Liver (tissue), 9 donors: Measurements from ENCODE around the gene TMEM41A. TPM values are rescaled to one million over a fixed set of nuclear protein-coding genes. Genes with fewer than 3 reads are reported as not detected.
"Not testable (repeated sequence)": the region's sequence is repeated elsewhere in the genome, so short reads cannot be mapped to it uniquely, and the experiment has no call there.

ENCODE experiments used
- DNase-seq: peaks from one replicate; pipeline ENCODE4 v3.0.0-alpha.2; 2017; ENCODE audit warnings: low spot score
- H3K27ac ChIP-seq, 2 donors: one replicate each; pipeline ENCODE4 v1.7.0; 2013; ENCODE audit warnings: inconsistent platforms in 2 of 2, low read length in 2 of 2, control low read depth in 1 of 2, low read depth in 1 of 2, mild to moderate bottlenecking in 1 of 2
- H3K27me3 ChIP-seq, 4 donors: one replicate each; pipeline versions ENCODE4 v1.6.1 to v1.7.0; 2013; ENCODE audit warnings: low read length in 3 of 4, inconsistent platforms in 1 of 4, mild to moderate bottlenecking in 1 of 4, moderate library complexity in 1 of 4; ENCODE audit not compliant: control insufficient read depth in 4 of 4, insufficient read depth in 4 of 4
- H3K36me3 ChIP-seq, 4 donors: one replicate each; pipeline versions ENCODE4 v1.6.1 to v1.7.0; 2013; ENCODE audit warnings: low read length in 3 of 4, mild to moderate bottlenecking in 3 of 4, low read depth in 1 of 4, moderate library complexity in 1 of 4; ENCODE audit not compliant: control insufficient read depth in 4 of 4, insufficient read depth in 3 of 4
- H3K4me1 ChIP-seq, 4 donors: one replicate each; pipeline versions ENCODE4 v1.6.1 to v1.7.0; 2013; ENCODE audit warnings: low read length in 3 of 4, mild to moderate bottlenecking in 3 of 4, moderate library complexity in 1 of 4; ENCODE audit not compliant: control insufficient read depth in 4 of 4, insufficient read depth in 4 of 4
- H3K4me3 ChIP-seq, 3 donors: one replicate each; pipeline versions ENCODE4 v1.6.1 to v1.7.0; 2013; ENCODE audit warnings: low read length in 3 of 3, control low read depth in 1 of 3, low read depth in 1 of 3, mild to moderate bottlenecking in 1 of 3
- H3K9ac ChIP-seq, 2 donors: one replicate each; pipeline ENCODE4 v1.7.0; 2013; ENCODE audit warnings: low read length in 2 of 2, mild to moderate bottlenecking in 2 of 2, moderate library complexity in 2 of 2, control low read depth in 1 of 2, low read depth in 1 of 2
- H3K9me3 ChIP-seq, 4 donors: one replicate each; pipeline versions ENCODE4 v1.6.1 to v1.7.0; 2013; ENCODE audit warnings: low read length in 3 of 4; ENCODE audit not compliant: control insufficient read depth in 4 of 4
- CTCF ChIP-seq: fragments of 150-350 bp; IDR thresholded peaks from 2 replicates; pipeline ENCODE4 v1.5.1; 2017; ENCODE audit warnings: improper control_type of control experiment, low read depth, low read length; ENCODE audit not compliant: missing input control
- FOXA1 ChIP-seq: IDR thresholded peaks from 2 replicates; pipeline ENCODE4 v1.6.1; 2016; ENCODE audit warnings: antibody characterized with exemption
- FOXA2 ChIP-seq: IDR thresholded peaks from 2 replicates; pipeline ENCODE4 v1.6.1; 2016; ENCODE audit warnings: antibody characterized with exemption
- GABPA ChIP-seq, 2 donors: IDR thresholded peaks in 1 of 2; conservative IDR thresholded peaks in 1 of 2; 2 replicates each; pipeline ENCODE4 v1.6.1; 2016; ENCODE audit warnings: antibody characterized with exemption in 2 of 2, mild to moderate bottlenecking in 1 of 2, moderate library complexity in 1 of 2
- HNF4G ChIP-seq: IDR thresholded peaks from 2 replicates; pipeline ENCODE4 v1.6.1; 2016; ENCODE audit warnings: antibody characterized with exemption
- JUND ChIP-seq, 2 donors: IDR thresholded peaks; 2 replicates each; pipeline ENCODE4 v1.6.1; 2016; ENCODE audit warnings: antibody characterized with exemption in 2 of 2
- MAX ChIP-seq: IDR thresholded peaks from 2 replicates; pipeline ENCODE4 v1.6.1; 2016; ENCODE audit warnings: antibody characterized with exemption
- NR2F2 ChIP-seq: IDR thresholded peaks from 2 replicates; pipeline ENCODE4 v1.6.1; 2016; ENCODE audit warnings: antibody characterized with exemption
- RAD21 ChIP-seq, 2 donors: IDR thresholded peaks; 2 replicates each; pipeline ENCODE4 v1.6.1; 2016; ENCODE audit warnings: antibody characterized with exemption in 2 of 2, mild to moderate bottlenecking in 2 of 2
- REST ChIP-seq: IDR thresholded peaks from 2 replicates; pipeline ENCODE4 v1.6.1; 2016; ENCODE audit warnings: antibody characterized with exemption, mild to moderate bottlenecking
- RXRA ChIP-seq, 2 donors: IDR thresholded peaks; 2 replicates each; pipeline ENCODE4 v1.6.1; 2017 to 2018; ENCODE audit warnings: antibody characterized with exemption in 2 of 2, mild to moderate bottlenecking in 1 of 2
- SP1 ChIP-seq: IDR thresholded peaks from 2 replicates; pipeline ENCODE4 v1.6.1; 2018; ENCODE audit warnings: antibody characterized with exemption, mild to moderate bottlenecking
- TAF1 ChIP-seq: conservative IDR thresholded peaks from 2 replicates; pipeline ENCODE4 v1.6.1; 2016; ENCODE audit warnings: antibody characterized with exemption, mild to moderate bottlenecking
- YY1 ChIP-seq: IDR thresholded peaks from 2 replicates; pipeline ENCODE4 v1.6.1; 2016; ENCODE audit warnings: antibody characterized with exemption, mild to moderate bottlenecking
- ZBTB33 ChIP-seq: IDR thresholded peaks from 2 replicates; pipeline ENCODE4 v1.6.1; 2016; ENCODE audit warnings: antibody characterized with exemption
- WGBS: extraction: QIAGEN DNeasy Blood & Tissue Kit; methylation state at CpG from one replicate; pipeline ENCODE4 v1.1.7; 2013; 5-methylcytosine and 5-hydroxymethylcytosine counted together
- polyA plus RNA-seq, 2 donors: library from polyadenylated mRNA; stranded (reverse) in 1 of 2; unstranded in 1 of 2; fragments of 200-250 nt in 1 of 2; fragments of >200 nt in 1 of 2; fragmentation: Nextera tagmentation in 1 of 2; extraction: Ambion mirVana in 1 of 2; gene quantifications; one replicate each; pipeline versions ENCODE4 v1.2.1 to v1.2.3, GENCODE V29; 2013 to 2015
- total RNA-seq, 2 donors: library from RNA; depleted of rRNA; stranded (reverse); fragments of >200 nt; gene quantifications; one replicate each; pipeline ENCODE4 v1.2.3, GENCODE V29; 2014
- donor health status: healthy.
- donor health status: healthy.
- donor health status: healthy.
- donor health status: healthy.
- donor health status: healthy.

Gene TMEM41A
- total and polyA plus RNA-seq, 4 donors = 9.5 to 19.6 (median 12.9) TPM

GRCh38 chr3:185479373-185479945, 19.4 kb downstream of the TMEM41A start:
- WGBS = 93% methylated on average over 2 of the region's 2 CpGs
- H3K4me3 ChIP-seq = no peak overlapping the region

GRCh38 chr3:185477316-185477715, 21.5 kb downstream of the TMEM41A start:
- H3K27ac ChIP-seq = no peak overlapping the region
- H3K9ac ChIP-seq = no peak overlapping the region
- 69% methylated on average over 3 of the region's 3 CpGs for WGBS
- H3K9me3 ChIP-seq = no peaks in the 10 kb centered on the region
- TF ChIP-seq REST (no peak), HNF4G (no peak), FOXA2 (no peak), MAX (no peak), RXRA (IDR thresholded peaks at IDR 0.05) (no peak), JUND (IDR thresholded peaks at IDR 0.05) (no peak), NR2F2 (no peak), CTCF (no peak), RAD21 (IDR thresholded peaks at IDR 0.05) (no peak), YY1 (no peak)
- H3K4me1 ChIP-seq = no peaks in the 10 kb centered on the region
- H3K36me3 ChIP-seq = peaks cover 16 to 74% (median 64%) of the 10 kb centered on the region in 4 donors
- DNase-seq = no peak
- H3K4me3 ChIP-seq = no peak overlapping the region
- no peaks in the 10 kb centered on the region for H3K27me3 ChIP-seq

More at GRCh38 chr3:185479373-185479945, 19.4 kb downstream of the TMEM41A start:
- DNase-seq = no peak
- Histone ChIP-seq H3K4me1 (no peaks in the 10 kb centered on the region), H3K9me3 (no peaks in the 10 kb centered on the region), H3K27me3 (no peaks in the 10 kb centered on the region), H3K27ac (no peak overlapping the region), H3K36me3 (peaks cover 7 to 68% (median 57%) of the 10 kb centered on the region in 4 donors), H3K9ac (no peak overlapping the region)
- TF ChIP-seq SP1 (no peak), MAX (no peak), ZBTB33 (no peak), FOXA1 (no peak), FOXA2 (no peak), TAF1 (no peak), GABPA (IDR thresholded peaks at IDR 0.05 in 1 of 2, conservative IDR thresholded peaks at IDR 0.05 in 1 of 2) (no peak), NR2F2 (no peak)

- H3K9me3 ChIP-seq, H3K4me1 ChIP-seq, H3K9ac ChIP-seq, DNase-seq, H3K27ac ChIP-seq, H3K4me3 ChIP-seq, H3K27me3 ChIP-seq: not testable (repeated sequence)
- 97% methylated on average over 6 of the region's 6 CpGs for WGBS
- peaks cover 13 to 61% (median 55%) of the 10 kb centered on the region in 4 donors for H3K36me3 ChIP-seq
These were observed 23.9 kb downstream of the TMEM41A start for GRCh38 chr3:185474922-185475321.
